HG02763 (cell line): ENCODE results near the gene ARPC2.
A peak's percentile ranks its signal among the peaks of the same experiment; 100 is the strongest.

Experiments used
- ATAC-seq: cut with Tn5 transposase; IDR thresholded peaks from one replicate; pipeline ENCODE4 v1.9.1; 2021; ENCODE audit warnings: mild to moderate bottlenecking, moderate library complexity; ENCODE audit not compliant: unreplicated experiment

ARPC2 gene

GRCh38 chr2:218285604-218286003, 68.6 kb downstream of the ARPC2 start:
- no peak for ATAC-seq

- peak; percentile 57 for ATAC-seq
These were observed 69.8 kb downstream of the ARPC2 start for GRCh38 chr2:218286570-218287459.

- ATAC-seq = no peak
These were observed 72.8 kb downstream of the ARPC2 start for GRCh38 chr2:218289639-218290315.

- ATAC-seq = peak; percentile 54
These were observed 73.6 kb downstream of the ARPC2 start for GRCh38 chr2:218290316-218291261.

- ATAC-seq = no peak
These were observed 74.5 kb downstream of the ARPC2 start for GRCh38 chr2:218291318-218292047.

- ATAC-seq = peak; percentile 67
These were observed 75.3 kb downstream of the ARPC2 start, which contains the start of gene TMBIM1 for GRCh38 chr2:218292048-218293014. TMBIM1 (minus strand) TSS chr2:218292503; CDS start chr2:218282141, 10,362 bp downstream.

GRCh38 chr2:218293715-218294429, 76.9 kb downstream of the ARPC2 start:
- no peak for ATAC-seq

- ATAC-seq = no peak
These were observed 77.5 kb downstream of the ARPC2 start for GRCh38 chr2:218294430-218295022.

- ATAC-seq = no peak
These were observed 78.0 kb downstream of the ARPC2 start for GRCh38 chr2:218295029-218295428.

GRCh38 chr2:218296200-218296599, 79.2 kb downstream of the ARPC2 start:
- ATAC-seq = no peak

GRCh38 chr2:218296847-218297246, 79.9 kb downstream of the ARPC2 start:
- ATAC-seq = no peak

- no peak for ATAC-seq
These were observed 81.4 kb downstream of the ARPC2 start for GRCh38 chr2:218298314-218298875.

GRCh38 chr2:218300141-218300540, 83.2 kb downstream of the ARPC2 start:
- no peak for ATAC-seq

- ATAC-seq = peak; percentile 63
These were observed 84.3 kb downstream of the ARPC2 start for GRCh38 chr2:218301176-218301819.
